Measurements from ENCODE around the gene UBE3D. TPM values are rescaled to one million over a fixed set of nuclear protein-coding genes. Genes with fewer than 3 reads are reported as not detected.
"Not testable (repeated sequence)": the region's sequence is repeated elsewhere in the genome, so short reads cannot be mapped to it uniquely, and the experiment has no call there.

UBE3D gene
- total RNA-seq, 1 donor from 2014 or later: 17.2 TPM

GRCh38 chr6:83019741-83020140 is 45.9 kb downstream of the UBE3D start:
- Histone ChIP-seq H3K36me3 (ENCODE audit: control insufficient read depth in 3 of 3, insufficient read depth in 3 of 3, low read length in 3 of 3) (peaks cover 2 to 16% (median 16%) of the 10 kb centered on the region in 3 donors), H3K4me3 (ENCODE audit: low read length in 3 of 3) (no peak overlapping the region), H3K9me3 (ENCODE audit: control insufficient read depth in 3 of 3, low read length in 3 of 3) (no peaks in the 10 kb centered on the region), H3K9ac (ENCODE audit: low read depth in 1 of 3, low read length in 3 of 3) (no peak overlapping the region), H3K27me3 (ENCODE audit: control insufficient read depth in 3 of 3, insufficient read depth in 3 of 3, low read length in 3 of 3) (no peaks in the 10 kb centered on the region), H3K27ac (ENCODE audit: low read depth, low read length) (no peak overlapping the region), H3K4me1 (ENCODE audit: control insufficient read depth in 3 of 3, insufficient read depth in 3 of 3, low read length in 3 of 3) (no peaks in the 10 kb centered on the region)

GRCh38 chr6:83011131-83011530 is 54.5 kb downstream of the UBE3D start:
- H3K27ac ChIP-seq (ENCODE audit: low read depth, low read length); H3K27me3 ChIP-seq (ENCODE audit: control insufficient read depth in 3 of 3, insufficient read depth in 3 of 3, low read length in 3 of 3); H3K4me3 ChIP-seq (ENCODE audit: low read length in 3 of 3); H3K9me3 ChIP-seq (ENCODE audit: control insufficient read depth in 3 of 3, low read length in 3 of 3); H3K9ac ChIP-seq (ENCODE audit: low read depth in 1 of 3, low read length in 3 of 3); H3K4me1 ChIP-seq (ENCODE audit: control insufficient read depth in 3 of 3, insufficient read depth in 3 of 3, low read length in 3 of 3); H3K36me3 ChIP-seq (ENCODE audit: control insufficient read depth in 3 of 3, insufficient read depth in 3 of 3, low read length in 3 of 3): not testable (repeated sequence)

- no peaks in the 10 kb centered on the region for H3K9me3 ChIP-seq (ENCODE audit: control insufficient read depth in 3 of 3, low read length in 3 of 3)
- H3K36me3 ChIP-seq (ENCODE audit: control insufficient read depth in 3 of 3, insufficient read depth in 3 of 3, low read length in 3 of 3): peaks cover 0 to 3% (median 0%) of the 10 kb centered on the region in 3 donors
- no peak overlapping the region for H3K27ac ChIP-seq (ENCODE audit: low read depth, low read length)
- no peak overlapping the region for H3K4me3 ChIP-seq (ENCODE audit: low read length in 3 of 3)
- H3K4me1 ChIP-seq (ENCODE audit: control insufficient read depth in 3 of 3, insufficient read depth in 3 of 3, low read length in 3 of 3): no peaks in the 10 kb centered on the region
- H3K27me3 ChIP-seq (ENCODE audit: control insufficient read depth in 3 of 3, insufficient read depth in 3 of 3, low read length in 3 of 3): no peaks in the 10 kb centered on the region
- no peak overlapping the region for H3K9ac ChIP-seq (ENCODE audit: low read depth in 1 of 3, low read length in 3 of 3)
Observed at GRCh38 chr6:83008626-83009025, 57.0 kb downstream of the UBE3D start.

- no peaks in the 10 kb centered on the region for H3K4me1 ChIP-seq (ENCODE audit: control insufficient read depth in 3 of 3, insufficient read depth in 3 of 3, low read length in 3 of 3)
- no peak overlapping the region for H3K9ac ChIP-seq (ENCODE audit: low read depth in 1 of 3, low read length in 3 of 3)
- H3K4me3 ChIP-seq (ENCODE audit: low read length in 3 of 3): no peak overlapping the region
- H3K9me3 ChIP-seq (ENCODE audit: control insufficient read depth in 3 of 3, low read length in 3 of 3): no peaks in the 10 kb centered on the region
- no peaks in the 10 kb centered on the region for H3K36me3 ChIP-seq (ENCODE audit: control insufficient read depth in 3 of 3, insufficient read depth in 3 of 3, low read length in 3 of 3)
- H3K27ac ChIP-seq (ENCODE audit: low read depth, low read length): no peak overlapping the region
- H3K27me3 ChIP-seq (ENCODE audit: control insufficient read depth in 3 of 3, insufficient read depth in 3 of 3, low read length in 3 of 3): no peaks in the 10 kb centered on the region
Observed at GRCh38 chr6:83006270-83006905, 59.3 kb downstream of the UBE3D start.

- Histone ChIP-seq H3K4me3 (ENCODE audit: low read length in 3 of 3) (no peak overlapping the region), H3K27me3 (ENCODE audit: control insufficient read depth in 3 of 3, insufficient read depth in 3 of 3, low read length in 3 of 3) (no peaks in the 10 kb centered on the region), H3K4me1 (ENCODE audit: control insufficient read depth in 3 of 3, insufficient read depth in 3 of 3, low read length in 3 of 3) (no peaks in the 10 kb centered on the region), H3K9ac (ENCODE audit: low read depth in 1 of 3, low read length in 3 of 3) (no peak overlapping the region), H3K27ac (ENCODE audit: low read depth, low read length) (no peak overlapping the region), H3K9me3 (ENCODE audit: control insufficient read depth in 3 of 3, low read length in 3 of 3) (no peaks in the 10 kb centered on the region), H3K36me3 (ENCODE audit: control insufficient read depth in 3 of 3, insufficient read depth in 3 of 3, low read length in 3 of 3) (no peaks in the 10 kb centered on the region)
Observed at GRCh38 chr6:82996156-82996555, 69.5 kb downstream of the UBE3D start.

- Histone ChIP-seq H3K36me3 (ENCODE audit: control insufficient read depth in 3 of 3, insufficient read depth in 3 of 3, low read length in 3 of 3) (no peaks in the 10 kb centered on the region), H3K9ac (ENCODE audit: low read depth in 1 of 3, low read length in 3 of 3) (no peak overlapping the region), H3K4me1 (ENCODE audit: control insufficient read depth in 3 of 3, insufficient read depth in 3 of 3, low read length in 3 of 3) (no peaks in the 10 kb centered on the region), H3K27me3 (ENCODE audit: control insufficient read depth in 3 of 3, insufficient read depth in 3 of 3, low read length in 3 of 3) (no peaks in the 10 kb centered on the region), H3K9me3 (ENCODE audit: control insufficient read depth in 3 of 3, low read length in 3 of 3) (no peaks in the 10 kb centered on the region), H3K27ac (ENCODE audit: low read depth, low read length) (no peak overlapping the region), H3K4me3 (ENCODE audit: low read length in 3 of 3) (no peak overlapping the region)
Observed at GRCh38 chr6:82995066-82995465, 70.6 kb downstream of the UBE3D start.

GRCh38 chr6:82989736-82990290 is 75.8 kb downstream of the UBE3D start:
- Histone ChIP-seq H3K4me3 (ENCODE audit: low read length in 3 of 3) (no peak overlapping the region), H3K4me1 (ENCODE audit: control insufficient read depth in 3 of 3, insufficient read depth in 3 of 3, low read length in 3 of 3) (no peaks in the 10 kb centered on the region), H3K9ac (ENCODE audit: low read depth in 1 of 3, low read length in 3 of 3) (no peak overlapping the region), H3K27me3 (ENCODE audit: control insufficient read depth in 3 of 3, insufficient read depth in 3 of 3, low read length in 3 of 3) (no peaks in the 10 kb centered on the region), H3K27ac (ENCODE audit: low read depth, low read length) (no peak overlapping the region), H3K36me3 (ENCODE audit: control insufficient read depth in 3 of 3, insufficient read depth in 3 of 3, low read length in 3 of 3) (no peaks in the 10 kb centered on the region), H3K9me3 (ENCODE audit: control insufficient read depth in 3 of 3, low read length in 3 of 3) (no peaks in the 10 kb centered on the region)

- no peak overlapping the region for H3K27ac ChIP-seq (ENCODE audit: low read depth, low read length)
- no peaks in the 10 kb centered on the region for H3K36me3 ChIP-seq (ENCODE audit: control insufficient read depth in 3 of 3, insufficient read depth in 3 of 3, low read length in 3 of 3)
- H3K4me1 ChIP-seq (ENCODE audit: control insufficient read depth in 3 of 3, insufficient read depth in 3 of 3, low read length in 3 of 3): no peaks in the 10 kb centered on the region
- H3K27me3 ChIP-seq (ENCODE audit: control insufficient read depth in 3 of 3, insufficient read depth in 3 of 3, low read length in 3 of 3): no peaks in the 10 kb centered on the region
- no peak overlapping the region for H3K4me3 ChIP-seq (ENCODE audit: low read length in 3 of 3)
- H3K9ac ChIP-seq (ENCODE audit: low read depth in 1 of 3, low read length in 3 of 3): no peak overlapping the region
- no peaks in the 10 kb centered on the region for H3K9me3 ChIP-seq (ENCODE audit: control insufficient read depth in 3 of 3, low read length in 3 of 3)
Observed at GRCh38 chr6:82988930-82989351, 76.7 kb downstream of the UBE3D start.

GRCh38 chr6:82987951-82988350 is 77.7 kb downstream of the UBE3D start:
- H3K27ac ChIP-seq (ENCODE audit: low read depth, low read length): no peak overlapping the region
- no peak overlapping the region for H3K4me3 ChIP-seq (ENCODE audit: low read length in 3 of 3)
- H3K4me1 ChIP-seq (ENCODE audit: control insufficient read depth in 3 of 3, insufficient read depth in 3 of 3, low read length in 3 of 3): no peaks in the 10 kb centered on the region
- H3K36me3 ChIP-seq (ENCODE audit: control insufficient read depth in 3 of 3, insufficient read depth in 3 of 3, low read length in 3 of 3): no peaks in the 10 kb centered on the region
- no peaks in the 10 kb centered on the region for H3K9me3 ChIP-seq (ENCODE audit: control insufficient read depth in 3 of 3, low read length in 3 of 3)
- no peaks in the 10 kb centered on the region for H3K27me3 ChIP-seq (ENCODE audit: control insufficient read depth in 3 of 3, insufficient read depth in 3 of 3, low read length in 3 of 3)
- no peak overlapping the region for H3K9ac ChIP-seq (ENCODE audit: low read depth in 1 of 3, low read length in 3 of 3)

- no peak overlapping the region for H3K27ac ChIP-seq (ENCODE audit: low read depth, low read length)
- no peaks in the 10 kb centered on the region for H3K4me1 ChIP-seq (ENCODE audit: control insufficient read depth in 3 of 3, insufficient read depth in 3 of 3, low read length in 3 of 3)
- no peaks in the 10 kb centered on the region for H3K27me3 ChIP-seq (ENCODE audit: control insufficient read depth in 3 of 3, insufficient read depth in 3 of 3, low read length in 3 of 3)
- H3K9ac ChIP-seq (ENCODE audit: low read depth in 1 of 3, low read length in 3 of 3): no peak overlapping the region
- no peaks in the 10 kb centered on the region for H3K36me3 ChIP-seq (ENCODE audit: control insufficient read depth in 3 of 3, insufficient read depth in 3 of 3, low read length in 3 of 3)
- H3K9me3 ChIP-seq (ENCODE audit: control insufficient read depth in 3 of 3, low read length in 3 of 3): no peaks in the 10 kb centered on the region
- H3K4me3 ChIP-seq (ENCODE audit: low read length in 3 of 3): no peak overlapping the region
Observed at GRCh38 chr6:82987416-82987815, 78.2 kb downstream of the UBE3D start.
